HG02938 (cell line): ENCODE measurements around the gene TRIL.
A peak's percentile ranks its signal among the peaks of the same experiment; 100 is the strongest.

Source experiments
- ATAC-seq: cut with Tn5 transposase; IDR thresholded peaks from one replicate; pipeline ENCODE4 v1.9.1; 2021; ENCODE audit warnings: mild to moderate bottlenecking, moderate library complexity; ENCODE audit not compliant: unreplicated experiment

The TRIL gene

DNA sequence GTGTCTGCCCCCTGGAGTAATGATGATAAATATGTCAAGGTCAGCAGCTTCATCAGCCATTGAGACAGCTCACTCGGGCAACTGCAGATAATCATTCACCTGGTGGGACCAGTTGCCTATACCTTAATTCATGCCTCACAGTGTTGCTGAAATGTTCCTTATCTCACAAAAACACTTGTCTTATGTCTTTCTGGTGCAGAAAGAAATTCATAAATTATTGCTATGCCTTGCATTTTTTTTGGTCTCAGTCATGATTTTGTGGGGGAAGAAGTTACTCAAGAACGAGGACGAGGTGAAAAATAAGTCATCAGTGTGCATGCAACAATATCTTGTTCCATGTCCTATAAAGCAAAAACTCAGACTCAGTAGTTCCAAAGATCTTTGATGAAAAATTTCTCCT is 16.0 kb downstream of the TRIL start:
- ATAC-seq, result no peak

GRCh38 chr7:28941633-28942032 is 16.5 kb downstream of the TRIL start:
- no peak for ATAC-seq

DNA sequence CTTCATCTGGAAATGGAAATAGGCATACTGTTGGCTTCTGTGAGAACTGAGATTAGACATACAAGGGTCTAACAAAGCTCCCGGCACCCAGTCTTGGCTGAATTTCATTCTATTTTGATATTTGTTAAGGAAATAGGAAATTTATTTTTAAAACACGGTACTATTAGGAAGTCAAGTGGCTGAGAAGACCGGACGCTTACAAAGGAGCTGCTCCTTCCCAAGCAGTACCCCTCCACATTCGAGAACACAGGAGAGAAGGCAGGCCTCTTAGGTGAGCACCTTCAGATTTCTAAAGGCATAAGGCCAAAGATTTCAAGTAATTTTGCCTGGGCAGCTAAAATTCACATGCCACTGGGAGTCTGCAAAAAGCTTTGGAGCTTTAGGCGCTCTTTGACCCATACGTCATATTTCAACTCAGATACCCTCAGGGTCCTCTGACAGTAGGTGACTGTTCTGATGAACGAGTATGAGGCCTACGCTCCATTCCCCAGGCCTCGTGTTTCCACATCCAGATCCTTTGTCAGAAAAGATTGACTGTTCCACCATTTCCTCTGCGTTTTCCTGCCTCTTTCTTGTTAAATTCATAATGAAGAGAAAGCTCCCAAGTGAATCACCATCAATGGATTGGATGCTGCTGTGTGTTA is 17.3 kb downstream of the TRIL start:
- no peak for ATAC-seq

- ATAC-seq, result no peak
Observed at GRCh38 chr7:28939844-28940544, 18.1 kb downstream of the TRIL start.

GRCh38 chr7:28939367-28939766 is 18.8 kb downstream of the TRIL start:
- ATAC-seq, result no peak

GRCh38 chr7:28937619-28938018 is 20.5 kb downstream of the TRIL start:
- ATAC-seq, result no peak

DNA sequence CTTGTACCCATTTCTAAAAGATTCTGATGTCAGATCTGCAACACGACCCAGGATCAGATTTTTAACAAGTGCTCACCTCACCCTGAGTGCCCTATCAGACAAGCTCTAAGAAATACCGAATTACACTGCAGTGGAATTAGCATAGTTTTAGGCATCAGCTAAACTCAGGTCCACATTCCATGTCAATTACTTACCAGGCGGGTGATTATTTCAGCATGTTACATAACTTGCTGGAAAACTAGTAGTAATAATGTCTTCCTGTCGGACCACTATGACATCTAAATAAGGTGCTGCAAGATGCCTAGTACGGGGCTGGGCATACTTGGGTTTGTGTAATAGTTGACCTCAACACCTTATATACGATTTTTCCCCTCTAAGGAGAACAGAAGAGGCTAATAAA is 21.0 kb downstream of the TRIL start:
- ATAC-seq, result no peak

DNA sequence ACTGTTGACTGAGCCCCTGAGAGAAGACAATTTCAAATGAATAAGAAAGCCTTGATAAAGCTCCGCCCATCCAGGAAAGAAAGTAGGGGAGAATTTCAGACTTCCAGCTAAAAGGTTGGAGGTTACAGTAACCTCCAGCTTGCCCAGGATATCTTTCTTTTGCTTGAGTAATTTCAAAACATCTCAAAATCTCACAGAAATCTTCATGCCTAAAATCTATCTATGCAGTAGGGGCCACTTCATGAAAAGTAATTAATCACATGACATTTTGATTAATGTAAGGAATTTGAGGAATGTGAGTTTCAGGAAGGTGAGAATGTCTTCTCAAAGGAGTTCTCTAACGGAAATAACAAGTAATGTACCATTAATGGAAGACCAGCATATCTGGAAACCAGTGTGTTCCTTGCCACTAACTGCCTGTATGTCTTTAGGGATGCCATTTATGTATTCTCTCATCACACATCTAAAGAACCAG is 24.2 kb downstream of the TRIL start:
- no peak for ATAC-seq

DNA sequence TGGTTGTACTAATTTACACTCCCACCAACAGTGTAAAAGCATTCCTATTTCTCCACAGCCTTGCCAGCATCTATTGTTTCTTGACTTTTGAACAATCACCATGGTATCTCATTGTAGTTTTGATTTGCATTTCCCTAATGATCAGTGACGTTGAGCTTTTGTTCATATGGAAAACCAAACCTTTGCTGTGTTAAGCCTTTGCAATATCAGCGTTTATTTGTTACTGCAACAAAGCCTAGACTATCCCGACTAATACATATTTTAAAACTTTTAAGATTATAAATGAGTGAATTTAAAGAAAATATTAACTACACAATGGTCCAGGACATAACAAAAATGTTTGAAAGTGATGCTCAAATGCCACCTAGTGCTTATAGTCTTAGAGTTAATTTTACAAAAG is 26.6 kb downstream of the TRIL start:
- no peak for ATAC-seq

DNA sequence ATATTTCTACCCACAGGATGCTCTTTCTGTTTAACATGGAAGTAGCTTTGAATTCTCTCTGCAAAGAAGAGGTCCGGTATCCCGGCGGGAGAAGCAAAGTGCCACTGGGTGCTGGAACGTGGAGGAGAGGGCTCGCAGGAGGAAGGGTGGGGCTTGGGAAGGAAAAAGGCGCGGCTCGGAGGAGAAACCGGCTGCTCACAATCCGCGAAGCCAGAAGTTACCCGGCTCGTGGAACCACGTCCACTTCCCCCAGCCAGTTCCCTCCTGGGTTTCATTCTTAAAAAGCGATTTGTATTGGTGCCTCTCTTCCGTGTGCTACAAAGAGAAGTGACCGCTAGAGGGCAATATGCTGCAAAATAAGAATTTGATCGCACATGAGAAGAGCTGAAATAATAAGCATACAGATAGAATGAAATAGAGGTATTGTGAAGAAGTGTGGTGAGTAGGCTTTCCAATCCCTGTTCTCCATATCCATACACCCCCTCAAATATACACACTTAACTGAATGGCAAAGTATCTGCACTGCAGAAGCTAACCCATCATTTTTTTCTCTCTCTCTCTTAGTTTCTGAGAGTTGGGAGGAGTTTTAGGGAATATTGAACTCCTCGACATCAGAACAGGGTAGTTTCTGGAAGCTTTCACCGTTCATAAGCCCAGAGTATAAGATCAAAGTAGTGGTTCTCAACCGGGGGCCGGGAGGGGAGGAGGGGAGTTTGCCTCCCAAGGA is 31.1 kb downstream of the TRIL start:
- peak; percentile 85 for ATAC-seq

DNA sequence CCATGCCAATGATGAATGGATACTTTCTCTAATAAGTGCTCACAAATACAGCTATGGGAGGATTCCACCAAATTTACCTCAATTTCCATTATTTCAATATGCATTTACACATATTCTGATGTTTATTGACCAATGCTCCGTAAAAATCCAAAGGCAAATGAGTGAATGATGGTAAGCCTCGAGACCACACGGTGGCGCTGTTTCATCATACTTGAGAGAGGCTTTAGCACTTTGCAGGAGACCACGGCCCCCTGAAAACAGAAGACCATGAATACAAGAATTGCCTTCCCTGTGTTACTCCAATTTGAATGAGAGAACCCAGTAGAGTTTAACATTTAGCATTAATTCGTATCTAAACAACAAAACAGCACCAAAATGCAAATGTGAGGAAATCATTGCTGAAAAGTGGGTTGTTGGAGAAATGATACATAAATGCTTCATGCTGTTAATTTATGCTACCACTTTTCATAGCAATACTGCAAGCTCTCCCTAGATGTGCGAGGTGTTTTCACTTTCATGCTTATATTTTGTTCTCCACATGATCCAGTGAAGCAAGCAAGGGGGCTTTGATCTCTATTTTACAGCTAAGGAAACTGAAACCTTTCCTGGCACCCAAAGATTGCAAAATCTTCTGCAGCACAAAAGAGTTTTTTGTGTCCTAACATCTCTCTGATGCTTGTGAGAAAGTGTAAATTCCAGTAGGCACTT is 35.4 kb downstream of the TRIL start:
- ATAC-seq, result no peak

GRCh38 chr7:28921822-28922221 is 36.3 kb downstream of the TRIL start:
- peak; percentile 88 for ATAC-seq

- ATAC-seq, result no peak
Observed at GRCh38 chr7:28920424-28920823, 37.7 kb downstream of the TRIL start.

DNA sequence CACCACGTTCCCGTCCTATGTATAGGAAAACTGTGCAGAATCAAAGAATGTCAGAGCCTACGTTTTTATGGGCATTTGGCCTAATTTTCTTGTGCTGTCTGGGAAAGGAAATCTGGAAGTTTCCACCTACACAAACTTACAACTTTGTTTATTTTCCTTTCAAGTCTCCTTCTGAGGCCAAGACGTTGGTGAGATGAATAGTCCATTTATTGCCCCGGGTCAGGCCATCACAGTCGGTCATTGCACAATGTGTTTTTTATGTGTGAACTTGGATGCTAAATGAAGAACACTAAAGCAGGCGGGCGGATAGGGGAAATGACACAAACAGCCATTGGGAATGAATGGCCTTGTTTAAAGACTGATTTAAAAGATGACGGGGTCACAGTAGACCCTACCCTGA is 38.6 kb downstream of the TRIL start:
- no peak for ATAC-seq

DNA sequence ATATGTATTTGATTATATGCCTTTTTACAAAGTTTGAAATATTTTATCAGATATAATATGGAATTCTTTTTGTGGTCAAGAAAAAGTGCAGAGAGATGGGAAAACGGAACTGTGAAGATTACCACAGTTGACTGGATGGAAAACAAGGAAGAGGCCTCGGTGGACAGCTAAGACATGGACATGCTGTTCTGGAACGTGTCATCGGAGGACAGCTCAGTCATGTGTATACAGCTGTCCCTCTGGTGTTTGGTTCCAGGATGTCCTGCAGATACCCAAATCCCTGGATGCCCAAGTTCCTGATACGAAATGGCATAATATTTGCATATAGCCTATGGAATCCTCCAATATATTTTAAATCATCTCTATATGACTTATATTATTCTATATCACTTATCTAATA is 49.4 kb downstream of the TRIL start:
- no peak for ATAC-seq

GRCh38 chr7:28905464-28905863 is 52.7 kb downstream of the TRIL start:
- no peak for ATAC-seq

GRCh38 chr7:28904578-28905048 is 53.5 kb downstream of the TRIL start:
- ATAC-seq, result no peak

- ATAC-seq, result no peak
Observed at GRCh38 chr7:28903730-28904577, 54.2 kb downstream of the TRIL start.
